HG03439 (cell line): ENCODE measurements around the gene SFXN2.
"Not testable (repeated sequence)": the region's sequence is repeated elsewhere in the genome, so short reads cannot be mapped to it uniquely, and the experiment has no call there.

Experiments
- ATAC-seq: cut with Tn5 transposase; IDR thresholded peaks from one replicate; pipeline ENCODE4 v1.9.1; 2021; ENCODE audit warnings: mild to moderate bottlenecking, moderate library complexity; ENCODE audit not compliant: unreplicated experiment

SFXN2 gene

GRCh38 chr10:102752266-102752930 lies 38.0 kb downstream of the SFXN2 start:
- no peak for ATAC-seq

GRCh38 chr10:102752934-102753664 lies 38.7 kb downstream of the SFXN2 start:
- ATAC-seq = no peak

- no peak for ATAC-seq
Measured at GRCh38 chr10:102753718-102754117, 39.3 kb downstream of the SFXN2 start.

GRCh38 chr10:102757323-102757722 lies 42.9 kb downstream of the SFXN2 start:
- no peak for ATAC-seq

- no peak for ATAC-seq
Measured at GRCh38 chr10:102758240-102758932, 44.0 kb downstream of the SFXN2 start.

GRCh38 chr10:102758933-102759262 lies 44.5 kb downstream of the SFXN2 start:
- ATAC-seq = not testable (repeated sequence)

- ATAC-seq = no peak
Measured at GRCh38 chr10:102759497-102760210, 45.2 kb downstream of the SFXN2 start.

- no peak for ATAC-seq
Measured at GRCh38 chr10:102761981-102762380, 47.5 kb downstream of the SFXN2 start.

- no peak for ATAC-seq
Measured at GRCh38 chr10:102762401-102763015, 48.1 kb downstream of the SFXN2 start.

- ATAC-seq = no peak
Measured at GRCh38 chr10:102763037-102763607, 48.7 kb downstream of the SFXN2 start.

- ATAC-seq = no peak
Measured at GRCh38 chr10:102764470-102765161, 50.2 kb downstream of the SFXN2 start.

GRCh38 chr10:102765336-102765735 lies 50.9 kb downstream of the SFXN2 start:
- no peak for ATAC-seq

- ATAC-seq = no peak
Measured at GRCh38 chr10:102767428-102768160, 53.2 kb downstream of the SFXN2 start.

GRCh38 chr10:102769375-102770107 lies 55.1 kb downstream of the SFXN2 start:
- ATAC-seq = no peak

- no peak for ATAC-seq
Measured at GRCh38 chr10:102770108-102770482, 55.7 kb downstream of the SFXN2 start.

- no peak for ATAC-seq
Measured at GRCh38 chr10:102770792-102771191, 56.4 kb downstream of the SFXN2 start.

GRCh38 chr10:102773320-102773719 lies 58.9 kb downstream of the SFXN2 start:
- ATAC-seq = no peak

GRCh38 chr10:102773986-102774385 lies 59.5 kb downstream of the SFXN2 start:
- ATAC-seq = no peak
